Breast epithelium (tissue), 4 donors: ENCODE measurements around the gene TPM2. TPM values are rescaled to one million over a fixed set of nuclear protein-coding genes. Genes with fewer than 3 reads are reported as not detected.

ENCODE experiments used
- DNase-seq, 2 donors: peaks; one replicate each; pipeline ENCODE4 v3.0.0-alpha.2; 2019; ENCODE audit warnings: low spot score in 2 of 2
- H3K27ac ChIP-seq, 2 donors: fragments of 200-600 bp; sonication (generic) in 1 of 2; one replicate each; pipeline ENCODE4 v1.5.1; 2016 to 2019; ENCODE audit warnings: mild to moderate bottlenecking in 1 of 2
- H3K27me3 ChIP-seq, 2 donors: fragments of 200-600 bp; sonication (generic) in 1 of 2; one replicate each; pipeline versions ENCODE4 v1.5.1 to v1.6.0; 2017 to 2019; ENCODE audit warnings: control low read depth in 1 of 2, mild to moderate bottlenecking in 1 of 2
- H3K36me3 ChIP-seq: fragments of 200-600 bp; one replicate; pipeline ENCODE4 v1.5.1; 2019
- H3K4me1 ChIP-seq, 2 donors: fragments of 200-600 bp; sonication (generic); one replicate each; pipeline ENCODE4 v1.5.1; 2016 to 2019; ENCODE audit warnings: control low read depth in 1 of 2
- H3K4me3 ChIP-seq, 3 donors: fragments of 200-600 bp; sonication (generic); 1 replicate in 2 of 3; 2 replicates in 1 of 3; pipeline ENCODE4 v1.5.1; 2016 to 2019; ENCODE audit warnings: mild to moderate bottlenecking in 3 of 3, moderate library complexity in 2 of 3
- H3K9me3 ChIP-seq, 2 donors: fragments of 200-600 bp; sonication (generic) in 1 of 2; one replicate each; pipeline ENCODE4 v1.5.1; 2016 to 2019; ENCODE audit warnings: control low read depth in 1 of 2
- POLR2A ChIP-seq: fragments of 450-650 bp; IDR thresholded peaks from one replicate; pipeline ENCODE4 v1.6.1; 2016; ENCODE audit warnings: antibody characterized with exemption, mild to moderate bottlenecking, moderate library complexity
- POLR2AphosphoS5 ChIP-seq, 3 donors: sonication (generic); formaldehyde crosslinking; IDR thresholded peaks; one replicate each; pipeline ENCODE4 v1.6.1; 2017; ENCODE audit warnings: antibody characterized with exemption in 3 of 3
- intact Hi-C: fragments of 100-400 bp; cut with DNase I; formaldehyde crosslinking; loops from one replicate; pipeline ENCODE4 v1.15.1; 2023; ENCODE audit warnings: low total_unique reads
- total RNA-seq, 3 donors: library from RNA; depleted of rRNA; stranded (reverse); fragments of >200 nt; gene quantifications; one replicate each; pipeline ENCODE4 v1.1.0, GENCODE V29; 2016
- TF ChIP-seq, protein P1 (sequence below), 3 donors: fragments of 450-650 bp; IDR thresholded peaks; one replicate each; pipeline ENCODE4 v1.5.1; 2016 to 2017; ENCODE audit warnings: antibody characterized with exemption in 3 of 3, mild to moderate bottlenecking in 3 of 3, moderate library complexity in 3 of 3

TPM2 gene
- total RNA-seq, 3 donors from 2014 or later = 143 to 402 (median 258) TPM

- Histone ChIP-seq H3K27ac (peak overlapping the region; percentile 28 to 73), H3K4me3 (no peak overlapping the region), H3K4me1 (no peaks in the 10 kb centered on the region), H3K27me3 (no peaks in the 10 kb centered on the region), H3K9me3 (no peaks in the 10 kb centered on the region), H3K36me3 (peaks cover 28% of the 10 kb centered on the region)
- TF ChIP-seq, protein P1, sequence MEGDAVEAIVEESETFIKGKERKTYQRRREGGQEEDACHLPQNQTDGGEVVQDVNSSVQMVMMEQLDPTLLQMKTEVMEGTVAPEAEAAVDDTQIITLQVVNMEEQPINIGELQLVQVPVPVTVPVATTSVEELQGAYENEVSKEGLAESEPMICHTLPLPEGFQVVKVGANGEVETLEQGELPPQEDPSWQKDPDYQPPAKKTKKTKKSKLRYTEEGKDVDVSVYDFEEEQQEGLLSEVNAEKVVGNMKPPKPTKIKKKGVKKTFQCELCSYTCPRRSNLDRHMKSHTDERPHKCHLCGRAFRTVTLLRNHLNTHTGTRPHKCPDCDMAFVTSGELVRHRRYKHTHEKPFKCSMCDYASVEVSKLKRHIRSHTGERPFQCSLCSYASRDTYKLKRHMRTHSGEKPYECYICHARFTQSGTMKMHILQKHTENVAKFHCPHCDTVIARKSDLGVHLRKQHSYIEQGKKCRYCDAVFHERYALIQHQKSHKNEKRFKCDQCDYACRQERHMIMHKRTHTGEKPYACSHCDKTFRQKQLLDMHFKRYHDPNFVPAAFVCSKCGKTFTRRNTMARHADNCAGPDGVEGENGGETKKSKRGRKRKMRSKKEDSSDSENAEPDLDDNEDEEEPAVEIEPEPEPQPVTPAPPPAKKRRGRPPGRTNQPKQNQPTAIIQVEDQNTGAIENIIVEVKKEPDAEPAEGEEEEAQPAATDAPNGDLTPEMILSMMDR (IDR thresholded peaks at IDR 0.05) = no peak
- no peak for TF ChIP-seq POLR2AphosphoS5 (IDR thresholded peaks at IDR 0.05)
- no peak for TF ChIP-seq POLR2A
- no peak for DNase-seq
- intact Hi-C loops = no loop called here
Measured at GRCh38 chr9:35710818-35711500, 21.2 kb upstream of the TPM2 start.

DNA sequence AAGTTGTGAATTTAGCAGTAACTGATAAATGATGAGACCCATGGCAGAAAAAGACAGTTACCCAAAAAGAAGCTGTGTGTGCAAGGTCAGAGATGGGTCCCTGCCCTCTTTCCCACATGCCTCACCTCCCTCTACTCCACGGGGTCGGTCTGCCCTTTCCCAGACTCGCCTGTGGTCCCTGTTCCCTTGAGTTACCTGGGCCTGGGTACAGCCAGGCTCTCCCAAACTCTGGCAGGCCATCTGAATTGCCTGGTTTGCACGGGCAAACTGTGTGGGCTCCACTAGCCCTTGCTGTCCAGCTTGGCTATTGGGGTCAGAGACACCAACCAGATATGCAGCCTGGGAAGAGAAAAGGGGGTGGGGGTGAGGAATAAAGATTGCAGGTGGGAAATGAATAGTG is 18.4 kb upstream of the TPM2 start:
- H3K27me3 ChIP-seq = no peaks in the 10 kb centered on the region
- no peak overlapping the region for H3K27ac ChIP-seq
- peaks cover 38% of the 10 kb centered on the region for H3K36me3 ChIP-seq
- no peaks in the 10 kb centered on the region for H3K4me1 ChIP-seq
- intact Hi-C loops = no loop called here
- TF ChIP-seq, protein P1 (IDR thresholded peaks at IDR 0.05) = no peak
- TF ChIP-seq POLR2AphosphoS5 (IDR thresholded peaks at IDR 0.05) (no peak), POLR2A (no peak)
- DNase-seq = no peak
- no peak overlapping the region for H3K4me3 ChIP-seq
- no peaks in the 10 kb centered on the region for H3K9me3 ChIP-seq

- Histone ChIP-seq H3K4me1 (no peaks in the 10 kb centered on the region), H3K27me3 (no peaks in the 10 kb centered on the region), H3K27ac (no peak overlapping the region), H3K36me3 (peaks cover 38% of the 10 kb centered on the region), H3K9me3 (no peaks in the 10 kb centered on the region), H3K4me3 (no peak overlapping the region)
- DNase-seq = no peak
- no peak for TF ChIP-seq POLR2A
- TF ChIP-seq, protein P1 (IDR thresholded peaks at IDR 0.05) = no peak
- TF ChIP-seq POLR2AphosphoS5 (IDR thresholded peaks at IDR 0.05) = no peak
- intact Hi-C loops = no loop called here
Measured at GRCh38 chr9:35706951-35707350, 17.2 kb upstream of the TPM2 start.

- Histone ChIP-seq H3K4me1 (no peaks in the 10 kb centered on the region), H3K27ac (no peak overlapping the region), H3K4me3 (no peak overlapping the region), H3K9me3 (no peaks in the 10 kb centered on the region), H3K27me3 (no peaks in the 10 kb centered on the region), H3K36me3 (peaks cover 33% of the 10 kb centered on the region)
- intact Hi-C loops = no loop called here
- no peak for TF ChIP-seq POLR2A
- TF ChIP-seq, protein P1 (IDR thresholded peaks at IDR 0.05) = no peak
- TF ChIP-seq POLR2AphosphoS5 (IDR thresholded peaks at IDR 0.05) = no peak
- DNase-seq = no peak
Measured at GRCh38 chr9:35705836-35706430, 16.2 kb upstream of the TPM2 start.

DNA sequence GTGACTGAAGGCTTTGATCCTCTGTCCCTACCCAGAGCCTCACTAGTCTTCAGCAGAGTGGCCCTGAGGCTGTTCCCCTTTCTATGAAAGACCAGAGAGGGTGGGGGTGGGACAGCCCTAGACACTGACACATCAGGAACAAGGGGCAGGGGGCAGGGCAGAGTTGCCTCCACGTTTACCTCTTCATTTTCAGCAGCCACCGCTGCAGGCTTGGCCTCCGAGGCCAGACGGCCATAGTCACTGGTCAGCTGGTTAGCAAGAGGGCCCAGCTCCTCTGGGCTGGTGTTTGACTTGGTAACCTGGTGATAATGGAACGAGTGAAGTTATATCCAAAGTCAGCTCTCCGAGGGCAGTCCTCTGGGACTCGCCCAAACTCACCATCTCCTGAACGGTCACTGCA is 15.6 kb upstream of the TPM2 start:
- Histone ChIP-seq H3K9me3 (no peaks in the 10 kb centered on the region), H3K36me3 (peaks cover 29% of the 10 kb centered on the region), H3K4me1 (no peaks in the 10 kb centered on the region), H3K27ac (no peak overlapping the region), H3K4me3 (no peak overlapping the region), H3K27me3 (no peaks in the 10 kb centered on the region)
- intact Hi-C loops = no loop called here
- TF ChIP-seq POLR2AphosphoS5 (IDR thresholded peaks at IDR 0.05) (no peak), POLR2A (no peak)
- TF ChIP-seq, protein P1 (IDR thresholded peaks at IDR 0.05) = no peak
- no peak for DNase-seq
